Epithelial cell of proximal tubule (primary cell): ENCODE measurements around the gene CHD2. TPM values are rescaled to one million over a fixed set of nuclear protein-coding genes. Genes with fewer than 3 reads are reported as not detected.
"Not testable (repeated sequence)": the region's sequence is repeated elsewhere in the genome, so short reads cannot be mapped to it uniquely, and the experiment has no call there.

ENCODE experiments used
- DNase-seq: peaks from one replicate; pipeline ENCODE4 v3.0.0-alpha.2; 2011; ENCODE audit warnings: low read depth
- H3K4me3 ChIP-seq: 2 replicates; pipeline ENCODE4 v1.5.1; 2011; ENCODE audit warnings: low read depth, mild to moderate bottlenecking, low read length
- CTCF ChIP-seq: conservative IDR thresholded peaks from 2 replicates; pipeline ENCODE4 v1.5.1; 2012; ENCODE audit warnings: low read depth, mild to moderate bottlenecking, low read length
- total RNA-seq: library from RNA; depleted of rRNA; stranded (reverse); fragments of >200 nt; gene quantifications from 2 replicates; pipeline ENCODE4 v1.2.3, GENCODE V29; 2015

CHD2 gene
- total RNA-seq, 1 donor from 2014 or later: 26.5 TPM

- TF ChIP-seq CTCF: no peak
- DNase-seq: no peak
- H3K4me3 ChIP-seq: no peak overlapping the region
These were observed 158.8 kb downstream of the CHD2 start for GRCh38 chr15:93058904-93059427.

GRCh38 chr15:93059442-93059841 is 159.3 kb downstream of the CHD2 start:
- TF ChIP-seq CTCF: no peak
- DNase-seq: no peak
- H3K4me3 ChIP-seq: no peak overlapping the region

GRCh38 chr15:93060336-93061248 is 160.5 kb downstream of the CHD2 start:
- no peak overlapping the region for H3K4me3 ChIP-seq
- DNase-seq: no peak
- no peak for TF ChIP-seq CTCF

GRCh38 chr15:93062628-93063261 is 162.6 kb downstream of the CHD2 start:
- not testable (repeated sequence) for DNase-seq, H3K4me3 ChIP-seq

GRCh38 chr15:93063262-93063671 is 163.1 kb downstream of the CHD2 start:
- TF ChIP-seq CTCF: no peak
- DNase-seq: no peak
- H3K4me3 ChIP-seq: no peak overlapping the region

GRCh38 chr15:93063796-93064690 is 163.9 kb downstream of the CHD2 start:
- no peak overlapping the region for H3K4me3 ChIP-seq
- no peak for TF ChIP-seq CTCF

More at GRCh38 chr15:93063796-93064690, 163.9 kb downstream of the CHD2 start:
- no peak for DNase-seq
